Hepatocyte (in vitro differentiated cells): Measurements from ENCODE around the gene GRK4. TPM values are rescaled to one million over a fixed set of nuclear protein-coding genes. Genes with fewer than 3 reads are reported as not detected.
A peak's percentile ranks its signal among the peaks of the same experiment; 100 is the strongest.

Experiments used
- DNase-seq: peaks from one replicate; pipeline ENCODE4 v3.0.0-alpha.2; 2016; ENCODE audit warnings: low spot score
- H2AFZ ChIP-seq: fragments of 200-600 bp; sonication (generic); 2 replicates; pipeline ENCODE4 v1.6.0; 2016; ENCODE audit warnings: antibody characterized with exemption, mild to moderate bottlenecking
- H3K27ac ChIP-seq: fragments of 200-600 bp; sonication (generic); 2 replicates; pipeline ENCODE4 v1.5.1; 2016; ENCODE audit warnings: mild to moderate bottlenecking
- H3K27me3 ChIP-seq: fragments of 200-600 bp; sonication (generic); 2 replicates; pipeline ENCODE4 v1.6.1; 2016
- H3K36me3 ChIP-seq: fragments of 200-600 bp; sonication (generic); replicated peaks from 2 replicates; pipeline ENCODE4 v1.5.1; 2016; ENCODE audit warnings: low read depth; ENCODE audit not compliant: insufficient read depth
- H3K4me1 ChIP-seq: fragments of 200-600 bp; sonication (generic); 2 replicates; pipeline ENCODE4 v1.5.1; 2016; ENCODE audit warnings: mild to moderate bottlenecking, moderate library complexity; ENCODE audit not compliant: insufficient read depth
- H3K4me2 ChIP-seq: fragments of 200-600 bp; sonication (generic); 2 replicates; pipeline ENCODE4 v1.6.0; 2016
- H3K4me3 ChIP-seq: fragments of 200-600 bp; sonication (generic); 2 replicates; pipeline ENCODE4 v1.5.1; 2016; ENCODE audit warnings: mild to moderate bottlenecking
- H3K79me2 ChIP-seq: fragments of 200-600 bp; sonication (generic); 2 replicates; pipeline ENCODE4 v1.6.0; 2017; ENCODE audit warnings: mild to moderate bottlenecking
- H3K9me2 ChIP-seq: fragments of 200-600 bp; sonication (generic); replicated peaks from 2 replicates; pipeline ENCODE4 v1.6.0; 2017; ENCODE audit warnings: mild to moderate bottlenecking; ENCODE audit not compliant: insufficient read depth
- H3K9me3 ChIP-seq: fragments of 200-600 bp; sonication (generic); 2 replicates; pipeline ENCODE4 v1.5.1; 2016; ENCODE audit warnings: low read depth, mild to moderate bottlenecking
- H4K20me1 ChIP-seq: fragments of 200-600 bp; sonication (generic); 2 replicates; pipeline ENCODE4 v1.6.0; 2016; ENCODE audit warnings: mild to moderate bottlenecking; ENCODE audit not compliant: insufficient read depth, poor library complexity, severe bottlenecking
- CTCF ChIP-seq: fragments of 200-600 bp; sonication (generic); IDR thresholded peaks from 2 replicates; pipeline ENCODE4 v1.5.1; 2016; ENCODE audit warnings: antibody characterized with exemption, mild to moderate bottlenecking; ENCODE audit not compliant: poor library complexity
- EZH2 ChIP-seq: fragments of 200-600 bp; sonication (generic); IDR thresholded peaks from 2 replicates; pipeline ENCODE4 v1.6.1; 2016; ENCODE audit warnings: antibody characterized with exemption, mild to moderate bottlenecking, borderline replicate concordance
- EZH2phosphoT487 ChIP-seq: fragments of 200-600 bp; sonication (generic); IDR thresholded peaks from one replicate; pipeline ENCODE4 v1.6.1; 2018; ENCODE audit warnings: antibody characterized with exemption, mild to moderate bottlenecking, low read depth, moderate library complexity; ENCODE audit not compliant: unreplicated experiment, severe bottlenecking
- WGBS: methylation state at CpG from one replicate; pipeline ENCODE4 v1.1.6; 2016; ENCODE audit warnings: low lambda C conversion rate; ENCODE audit errors: missing lambda C conversion rate; 5-methylcytosine and 5-hydroxymethylcytosine counted together
- polyA plus RNA-seq: library from polyadenylated mRNA; unstranded; fragments of >200 nt; fragmentation: Nextera tagmentation; extraction: Ambion mirVana; gene quantifications from 2 replicates; pipeline ENCODE4 v1.2.1, GENCODE V29; 2016
- total RNA-seq: library from RNA; depleted of rRNA; stranded (reverse); fragments of >200 nt; gene quantifications from 2 replicates; pipeline ENCODE4 v1.2.3, GENCODE V29; 2014

GRK4 gene
- total and polyA plus RNA-seq, 2 experiments from 2014 or later, result 4.9 to 6.1 TPM

- Histone ChIP-seq H3K4me1 (peaks cover 16% of the 10 kb centered on the region), H2AFZ (no peak overlapping the region), H3K4me2 (no peak overlapping the region), H3K27me3 (no peaks in the 10 kb centered on the region), H3K4me3 (no peak overlapping the region), H3K79me2 (peaks cover 19% of the 10 kb centered on the region), H4K20me1 (no peaks in the 10 kb centered on the region), H3K36me3 (no peaks in the 10 kb centered on the region), H3K9me3 (no peaks in the 10 kb centered on the region), H3K9me2 (no peaks in the 10 kb centered on the region), H3K27ac (peak overlapping the region; percentile 81)
- 95% methylated on average over 16 of the region's 16 CpGs for WGBS
- TF ChIP-seq CTCF, result no peak
- no peak for TF ChIP-seq EZH2
- TF ChIP-seq EZH2phosphoT487, result no peak
- DNase-seq, result no peak
These were observed 33.9 kb upstream of the GRK4 start for GRCh38 chr4:2929469-2929868.

DNA sequence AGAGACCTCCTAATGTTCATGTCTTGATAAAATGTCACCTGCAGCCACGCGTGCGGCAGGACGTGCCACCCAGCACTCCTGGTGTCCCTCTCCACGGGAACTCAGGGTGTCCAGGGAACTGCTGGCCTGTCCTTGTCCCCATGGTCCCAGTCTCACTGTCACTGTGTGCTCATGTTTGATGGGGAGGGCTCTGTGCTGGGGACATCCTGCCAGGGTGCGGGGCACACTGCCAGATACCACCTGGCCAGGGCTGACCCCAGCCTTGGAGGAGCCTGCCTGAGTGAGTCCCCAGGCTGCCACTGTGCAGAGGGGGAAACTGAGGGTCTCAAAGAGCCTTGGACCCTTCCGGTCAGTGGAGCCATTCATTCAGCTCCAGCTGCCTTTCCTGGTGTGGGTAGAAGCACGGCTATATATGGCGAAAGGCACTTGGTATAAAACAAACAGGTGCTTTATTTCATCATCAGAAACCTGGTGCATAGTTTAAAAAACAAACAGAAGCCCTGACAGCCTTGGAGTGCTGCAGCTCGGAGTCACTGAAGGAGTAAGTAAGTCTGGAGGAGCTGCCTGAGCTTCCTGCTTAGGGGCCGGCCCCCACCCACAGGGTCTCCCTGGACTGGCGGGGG lies 33.1 kb upstream of the GRK4 start:
- H3K36me3 ChIP-seq, result no peaks in the 10 kb centered on the region
- 86% methylated on average over 12 of the region's 12 CpGs for WGBS
- peaks cover 20% of the 10 kb centered on the region for H3K79me2 ChIP-seq
- peak; percentile 31 for DNase-seq
- no peak overlapping the region for H3K4me3 ChIP-seq
- H2AFZ ChIP-seq, result no peak overlapping the region
- H3K4me2 ChIP-seq, result no peak overlapping the region
- no peak for TF ChIP-seq EZH2phosphoT487
- TF ChIP-seq EZH2, result no peak
- TF ChIP-seq CTCF, result no peak
- no peaks in the 10 kb centered on the region for H3K9me3 ChIP-seq
- H4K20me1 ChIP-seq, result no peaks in the 10 kb centered on the region
- H3K27ac ChIP-seq, result peak overlapping the region; percentile 66
- peaks cover 12% of the 10 kb centered on the region for H3K4me1 ChIP-seq
- no peaks in the 10 kb centered on the region for H3K27me3 ChIP-seq
- H3K9me2 ChIP-seq, result no peaks in the 10 kb centered on the region

DNA sequence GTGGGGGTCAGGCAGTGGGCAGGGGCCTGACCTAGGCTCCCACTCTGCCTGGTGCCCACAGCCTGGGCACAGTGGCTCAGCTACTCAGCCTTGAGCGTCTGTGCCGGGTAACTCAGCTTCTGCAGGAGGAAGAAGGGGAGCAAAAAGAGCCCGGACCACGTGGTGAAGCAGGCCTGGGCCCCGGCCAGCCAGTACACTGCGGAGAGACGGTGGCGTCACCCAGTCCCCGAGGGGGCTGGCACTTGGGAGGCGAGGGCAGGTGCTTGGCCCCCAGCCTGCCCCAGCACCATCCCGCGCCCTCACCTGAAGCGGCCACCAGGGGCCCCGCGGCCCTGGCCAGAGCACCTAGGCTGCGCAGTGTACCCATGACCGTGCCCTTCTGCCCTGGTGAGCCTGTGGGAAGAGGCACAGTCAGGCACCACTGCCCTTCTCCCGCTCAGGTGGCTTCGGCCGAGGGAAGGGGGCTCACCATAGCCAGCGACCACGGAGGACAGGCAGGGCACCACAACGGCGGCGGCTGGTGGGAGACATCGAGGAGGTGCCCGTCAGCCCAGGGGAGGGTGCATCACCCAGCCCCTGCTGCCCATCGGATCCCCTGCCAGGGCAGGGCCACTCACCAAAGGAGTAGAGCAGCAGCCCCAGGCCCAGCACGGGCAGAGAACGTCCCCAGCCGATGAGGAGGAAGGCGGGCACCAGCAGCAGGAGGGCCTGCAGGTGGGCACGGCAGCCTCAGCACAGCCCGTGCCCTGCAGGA lies 32.4 kb upstream of the GRK4 start:
- peak overlapping the region; percentile 66 for H3K27ac ChIP-seq
- H3K4me2 ChIP-seq, result no peak overlapping the region
- no peaks in the 10 kb centered on the region for H3K9me2 ChIP-seq
- no peak for DNase-seq
- H2AFZ ChIP-seq, result no peak overlapping the region
- no peak overlapping the region for H3K4me3 ChIP-seq
- no peak for TF ChIP-seq EZH2
- TF ChIP-seq CTCF, result peak; percentile 2
- H4K20me1 ChIP-seq, result no peaks in the 10 kb centered on the region
- peaks cover 17% of the 10 kb centered on the region for H3K4me1 ChIP-seq
- H3K36me3 ChIP-seq, result no peaks in the 10 kb centered on the region
- WGBS, result 96% methylated on average over 30 of the region's 34 CpGs
- no peaks in the 10 kb centered on the region for H3K9me3 ChIP-seq
- peaks cover 19% of the 10 kb centered on the region for H3K79me2 ChIP-seq
- no peaks in the 10 kb centered on the region for H3K27me3 ChIP-seq
